CD4-positive, alpha-beta T cell (primary cell): ENCODE data around the gene TNS4. TPM values are rescaled to one million over a fixed set of nuclear protein-coding genes. Genes with fewer than 3 reads are reported as not detected.
A peak's percentile ranks its signal among the peaks of the same experiment; 100 is the strongest.

Source experiments
- ATAC-seq: fragments of 200-7000 bp; cut with Tn5 transposase; one replicate; pipeline ENCODE4 v1.10.0; 2022; ENCODE audit warnings: mild to moderate bottlenecking; ENCODE audit not compliant: poor library complexity
- CTCF ChIA-PET: fragments of 350-600 bp; sonication (Branson Sonifier 250); formaldehyde crosslinking; loops from one replicate; lab custom pipeline; 2021; ENCODE audit warnings: antibody characterized with exemption, inconsistent platforms; lab: Charles Lee
- POLR2A ChIA-PET: fragments of 350-600 bp; sonication (Branson Sonifier 250); formaldehyde crosslinking; loops from one replicate; lab custom pipeline; 2021; ENCODE audit warnings: antibody characterized with exemption, inconsistent platforms; lab: Charles Lee
- DNase-seq, 14 experiments: peaks; one replicate each; pipeline ENCODE4 v3.0.0-alpha.2; 2013 to 2020; ENCODE audit warnings: mixed read lengths in 2 of 14
- H3K27ac ChIP-seq, 2 donors: one replicate each; pipeline versions ENCODE4 v1.5.1 to v1.7.0; 2013; ENCODE audit warnings: low read length in 2 of 2, low read depth in 1 of 2, mild to moderate bottlenecking in 1 of 2
- H3K27me3 ChIP-seq, 2 experiments: 1 replicate in 1 of 2; 2 replicates in 1 of 2; pipeline versions ENCODE4 v1.6.1 to v1.7.0; 2013; ENCODE audit warnings: low read length in 2 of 2, control low read depth in 1 of 2, mild to moderate bottlenecking in 1 of 2, moderate library complexity in 1 of 2; ENCODE audit not compliant: insufficient read depth in 2 of 2, control insufficient read depth in 1 of 2
- H3K36me3 ChIP-seq: one replicate; pipeline ENCODE4 v1.6.1; 2013; ENCODE audit warnings: low read length, control low read depth; ENCODE audit not compliant: insufficient read depth
- H3K4me1 ChIP-seq: one replicate; pipeline ENCODE4 v1.6.1; 2013; ENCODE audit warnings: low read length, control low read depth; ENCODE audit not compliant: insufficient read depth
- H3K4me3 ChIP-seq: one replicate; pipeline ENCODE4 v1.5.1; 2013; ENCODE audit warnings: mild to moderate bottlenecking, low read length, moderate library complexity
- H3K9me3 ChIP-seq, 2 experiments: 1 replicate in 1 of 2; 2 replicates in 1 of 2; pipeline versions ENCODE4 v1.6.1 to v1.7.0; 2013; ENCODE audit warnings: low read length in 2 of 2, mild to moderate bottlenecking in 2 of 2, control low read depth in 1 of 2, moderate library complexity in 1 of 2; ENCODE audit not compliant: control insufficient read depth in 1 of 2, insufficient read depth in 1 of 2
- H3K27ac Mint-ChIP-seq: one replicate; pipeline ENCODE4 v1.8.0; 2020; ENCODE audit warnings: mixed read lengths
- H3K27me3 Mint-ChIP-seq: one replicate; pipeline ENCODE4 v1.8.0; 2021; ENCODE audit warnings: mixed read lengths
- H3K36me3 Mint-ChIP-seq: one replicate; pipeline ENCODE4 v1.8.0; 2021; ENCODE audit warnings: low read depth, mixed read lengths
- H3K4me1 Mint-ChIP-seq: one replicate; pipeline ENCODE4 v1.8.0; 2021; ENCODE audit warnings: low read depth, mixed read lengths
- H3K4me3 Mint-ChIP-seq: one replicate; pipeline ENCODE4 v1.8.0; 2020; ENCODE audit warnings: mild to moderate bottlenecking, mixed read lengths
- H3K9me3 Mint-ChIP-seq: one replicate; pipeline ENCODE4 v1.8.0; 2020; ENCODE audit warnings: mixed read lengths
- intact Hi-C, 2 experiments: fragments of 100-400 bp; cut with DNase I in 1 of 2; cut with micrococcal nuclease in 1 of 2; formaldehyde crosslinking; loops; one replicate each; pipeline versions ENCODE4 v1.15.1 to v1.9.0; 2023 to 2025; cut with DNase I, micrococcal nuclease
- total RNA-seq, 174 experiments: library from RNA in 2 of 174; stranded (reverse) in 2 of 174; gene quantifications; one replicate each; pipeline ENCODE4 v1.2.3 and lab custom pipeline; 2021 to 2026
- TF ChIP-seq, protein P1 (sequence below): fragments of 200-600 bp; IDR thresholded peaks from one replicate; pipeline ENCODE4 v1.8.0; 2022; ENCODE audit warnings: antibody characterized with exemption, mild to moderate bottlenecking

The TNS4 gene
- total RNA-seq, 2 experiments from 2014 or later = 3.0 to 4.2 TPM

DNA sequence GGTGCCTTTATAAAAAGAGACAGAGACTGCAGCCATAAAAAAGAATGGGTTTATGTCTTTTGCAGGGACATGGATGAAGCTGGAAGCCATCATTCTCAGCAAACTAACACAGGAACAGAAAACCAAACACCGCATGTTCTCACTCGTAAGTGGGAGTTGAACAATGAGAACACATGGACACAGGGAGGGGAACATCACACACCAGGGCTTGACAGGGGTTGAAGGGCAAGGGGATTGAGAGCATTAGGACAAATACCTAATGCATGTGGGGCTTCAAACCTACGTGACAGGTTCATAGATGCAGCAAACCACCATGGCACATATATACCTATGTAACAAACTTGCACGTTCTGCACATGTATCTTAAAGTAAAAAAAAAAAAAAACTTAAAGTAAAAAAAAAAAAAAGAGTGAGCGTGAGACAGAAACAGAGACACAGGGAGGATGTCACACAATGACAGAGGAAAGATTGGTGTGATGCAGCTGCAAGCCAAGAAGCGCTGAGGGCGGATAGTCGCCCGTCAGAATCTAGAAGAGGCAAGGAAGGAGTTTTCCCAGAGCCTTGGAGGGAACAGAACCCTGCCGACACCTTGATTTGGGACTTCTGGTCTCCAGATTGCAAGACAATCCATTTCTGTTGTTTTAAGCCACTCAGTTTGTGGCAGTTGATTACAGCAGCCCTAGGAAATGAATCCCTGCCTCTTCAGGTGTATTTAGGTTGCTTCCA is 27.4 kb upstream of the TNS4 start:
- Mint-ChIP-seq H3K4me1 (peaks cover 51% of the 10 kb centered on the region), H3K4me3 (peak overlapping the region; percentile 48), H3K36me3 (peaks cover 21% of the 10 kb centered on the region), H3K27ac (peak overlapping the region; percentile 84), H3K27me3 (peaks cover 5% of the 10 kb centered on the region), H3K9me3 (peaks cover 13% of the 10 kb centered on the region)
- Histone ChIP-seq H3K27ac (no peak overlapping the region), H3K9me3 (peaks cover 4 to 16% of the 10 kb centered on the region in 2 experiments), H3K36me3 (no peaks in the 10 kb centered on the region), H3K27me3 (no peaks in the 10 kb centered on the region), H3K4me3 (no peak overlapping the region), H3K4me1 (peaks cover 58% of the 10 kb centered on the region)
- TF ChIP-seq, protein P1, sequence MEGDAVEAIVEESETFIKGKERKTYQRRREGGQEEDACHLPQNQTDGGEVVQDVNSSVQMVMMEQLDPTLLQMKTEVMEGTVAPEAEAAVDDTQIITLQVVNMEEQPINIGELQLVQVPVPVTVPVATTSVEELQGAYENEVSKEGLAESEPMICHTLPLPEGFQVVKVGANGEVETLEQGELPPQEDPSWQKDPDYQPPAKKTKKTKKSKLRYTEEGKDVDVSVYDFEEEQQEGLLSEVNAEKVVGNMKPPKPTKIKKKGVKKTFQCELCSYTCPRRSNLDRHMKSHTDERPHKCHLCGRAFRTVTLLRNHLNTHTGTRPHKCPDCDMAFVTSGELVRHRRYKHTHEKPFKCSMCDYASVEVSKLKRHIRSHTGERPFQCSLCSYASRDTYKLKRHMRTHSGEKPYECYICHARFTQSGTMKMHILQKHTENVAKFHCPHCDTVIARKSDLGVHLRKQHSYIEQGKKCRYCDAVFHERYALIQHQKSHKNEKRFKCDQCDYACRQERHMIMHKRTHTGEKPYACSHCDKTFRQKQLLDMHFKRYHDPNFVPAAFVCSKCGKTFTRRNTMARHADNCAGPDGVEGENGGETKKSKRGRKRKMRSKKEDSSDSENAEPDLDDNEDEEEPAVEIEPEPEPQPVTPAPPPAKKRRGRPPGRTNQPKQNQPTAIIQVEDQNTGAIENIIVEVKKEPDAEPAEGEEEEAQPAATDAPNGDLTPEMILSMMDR = no peak
- POLR2A ChIA-PET = interaction anchor here (0.7 to 18.9 kb wide), 4 partner anchors 10 to 85 kb away, joined by 3 to 668 read pairs (median 8); partner anchors contain the start of gene CCR7
- DNase-seq (peak in 5 of 14 experiments; percentile 33 to 73 (median 68)), ATAC-seq (peak; percentile 18)
- CTCF ChIA-PET = interaction anchor here (0.6 to 1.0 kb wide), 5 partner anchors 12 to 166 kb away, joined by 3 to 4 read pairs (median 3); no protein-coding TSS in a partner anchor
- intact Hi-C loops = no loop called here

DNA sequence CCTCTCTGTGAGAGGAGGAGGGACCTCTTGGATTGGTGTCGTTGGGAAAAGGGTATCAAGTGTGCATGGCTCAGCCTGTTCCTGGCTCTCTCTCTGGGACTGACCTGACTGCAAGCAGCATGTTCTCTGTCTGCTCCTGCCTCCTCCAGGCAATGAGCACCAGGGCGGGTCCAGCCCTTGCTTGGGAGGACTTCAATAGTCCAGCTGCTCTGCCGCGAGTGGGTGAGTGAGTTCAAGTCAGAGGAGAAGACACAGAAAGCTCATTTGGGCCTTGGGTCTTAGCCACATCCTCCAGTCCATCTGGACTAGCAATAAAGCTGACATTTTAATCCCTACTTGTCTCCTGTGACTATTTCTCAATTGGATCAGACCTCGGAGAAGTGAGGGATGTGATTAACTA is 25.2 kb upstream of the TNS4 start:
- H3K4me1 Mint-ChIP-seq = peaks cover 36% of the 10 kb centered on the region
- TF ChIP-seq, protein P1 = no peak
- peaks cover 19% of the 10 kb centered on the region for H3K36me3 Mint-ChIP-seq

GRCh38 chr17:40525294-40525693 is 23.9 kb upstream of the TNS4 start:
- H3K27ac ChIP-seq = no peak overlapping the region
- H3K4me3 Mint-ChIP-seq = no peak overlapping the region
- ChIA-PET POLR2A (interaction anchor here (1.5 kb wide), 1 partner anchor 9 kb away, joined by 4 read pairs; no protein-coding TSS in a partner anchor), CTCF (interaction anchor here (0.6 to 1.3 kb wide), 2 partner anchors 81 to 84 kb away, joined by 3 to 5 read pairs; partner anchors contain the start of gene IGFBP4)
- H3K27ac Mint-ChIP-seq = no peak overlapping the region
- H3K4me1 Mint-ChIP-seq = peaks cover 25% of the 10 kb centered on the region
- no peaks in the 10 kb centered on the region for H3K27me3 Mint-ChIP-seq
- no peak overlapping the region for H3K4me3 ChIP-seq
- no peaks in the 10 kb centered on the region for H3K36me3 ChIP-seq
- intact Hi-C loops = no loop called here
- H3K4me1 ChIP-seq = peaks cover 44% of the 10 kb centered on the region
- DNase-seq (no peak), ATAC-seq (no peak)
- peaks cover 13% of the 10 kb centered on the region for H3K9me3 Mint-ChIP-seq
- H3K27me3 ChIP-seq = no peaks in the 10 kb centered on the region
- H3K9me3 ChIP-seq = peaks cover 4 to 16% of the 10 kb centered on the region in 2 experiments
- H3K36me3 Mint-ChIP-seq = peaks cover 19% of the 10 kb centered on the region
- TF ChIP-seq, protein P1 = no peak

More for the DNA sequence above, 25.2 kb upstream of the TNS4 start:
- Histone ChIP-seq H3K27ac (no peak overlapping the region), H3K27me3 (no peaks in the 10 kb centered on the region), H3K4me3 (no peak overlapping the region), H3K4me1 (peaks cover 47% of the 10 kb centered on the region), H3K36me3 (no peaks in the 10 kb centered on the region), H3K9me3 (peaks cover 4 to 16% of the 10 kb centered on the region in 2 experiments)
- intact Hi-C loops = no loop called here
- Mint-ChIP-seq H3K9me3 (peaks cover 13% of the 10 kb centered on the region), H3K27ac (no peak overlapping the region), H3K27me3 (no peaks in the 10 kb centered on the region), H3K4me3 (no peak overlapping the region)
- DNase-seq (peak in 1 of 14 experiments; percentile 10), ATAC-seq (no peak)
- POLR2A ChIA-PET = interaction anchor here (0.7 kb wide), 1 partner anchor 316 kb away, joined by 3 read pairs; no protein-coding TSS in a partner anchor
- CTCF ChIA-PET = interaction anchor here (1.0 kb wide), 1 partner anchor 9 kb away, joined by 3 read pairs; no protein-coding TSS in a partner anchor
